Lower lobe of right lung (tissue), 2 donors: ENCODE measurements around the gene NAB2. TPM values are rescaled to one million over a fixed set of nuclear protein-coding genes. Genes with fewer than 3 reads are reported as not detected.
A peak's percentile ranks its signal among the peaks of the same experiment; 100 is the strongest.

Experiments
- ATAC-seq, 2 donors: fragments of 200-7000 bp; cut with Tn5 transposase; one replicate each; pipeline ENCODE4 v1.9.1; 2020 to 2022; ENCODE audit warnings: mild to moderate bottlenecking in 2 of 2, moderate library complexity in 2 of 2
- DNase-seq: peaks from one replicate; pipeline ENCODE4 v3.0.0-alpha.2; 2020
- H3K27ac ChIP-seq: fragments of 200-600 bp; one replicate; pipeline ENCODE4 v1.8.0; 2022
- H3K27me3 ChIP-seq: fragments of 200-600 bp; one replicate; pipeline ENCODE4 v1.8.0; 2022; ENCODE audit warnings: low read depth
- H3K36me3 ChIP-seq: fragments of 200-600 bp; one replicate; pipeline ENCODE4 v1.8.0; 2022; ENCODE audit warnings: mild to moderate bottlenecking
- H3K4me1 ChIP-seq: fragments of 200-600 bp; one replicate; pipeline ENCODE4 v1.8.0; 2022
- H3K4me3 ChIP-seq: fragments of 200-600 bp; one replicate; pipeline ENCODE4 v1.8.0; 2022; ENCODE audit warnings: mild to moderate bottlenecking
- H3K9me3 ChIP-seq: fragments of 200-600 bp; one replicate; pipeline ENCODE4 v1.8.0; 2022
- intact Hi-C: fragments of 100-400 bp; cut with DNase I; formaldehyde crosslinking; loops from one replicate; pipeline ENCODE4 v1.11.0; 2022
- total RNA-seq: library from RNA; stranded (reverse); fragmentation: NEBNext Ultra II Directional; extraction: Animal tissue kit (Norgen Biotek cat#: 25700); gene quantifications from one replicate; pipeline ENCODE4 v1.2.1, GENCODE V29; 2021
- TF ChIP-seq, protein P1 (sequence below): fragments of 200-600 bp; IDR thresholded peaks from one replicate; pipeline ENCODE4 v1.8.0; 2022; ENCODE audit warnings: antibody characterized with exemption, mild to moderate bottlenecking
- donor health status: DM: no; HTN: yes; CAD: no; lungs with severe emphysema.

Gene NAB2
- total RNA-seq, 1 donor from 2014 or later: 28.9 TPM

DNA sequence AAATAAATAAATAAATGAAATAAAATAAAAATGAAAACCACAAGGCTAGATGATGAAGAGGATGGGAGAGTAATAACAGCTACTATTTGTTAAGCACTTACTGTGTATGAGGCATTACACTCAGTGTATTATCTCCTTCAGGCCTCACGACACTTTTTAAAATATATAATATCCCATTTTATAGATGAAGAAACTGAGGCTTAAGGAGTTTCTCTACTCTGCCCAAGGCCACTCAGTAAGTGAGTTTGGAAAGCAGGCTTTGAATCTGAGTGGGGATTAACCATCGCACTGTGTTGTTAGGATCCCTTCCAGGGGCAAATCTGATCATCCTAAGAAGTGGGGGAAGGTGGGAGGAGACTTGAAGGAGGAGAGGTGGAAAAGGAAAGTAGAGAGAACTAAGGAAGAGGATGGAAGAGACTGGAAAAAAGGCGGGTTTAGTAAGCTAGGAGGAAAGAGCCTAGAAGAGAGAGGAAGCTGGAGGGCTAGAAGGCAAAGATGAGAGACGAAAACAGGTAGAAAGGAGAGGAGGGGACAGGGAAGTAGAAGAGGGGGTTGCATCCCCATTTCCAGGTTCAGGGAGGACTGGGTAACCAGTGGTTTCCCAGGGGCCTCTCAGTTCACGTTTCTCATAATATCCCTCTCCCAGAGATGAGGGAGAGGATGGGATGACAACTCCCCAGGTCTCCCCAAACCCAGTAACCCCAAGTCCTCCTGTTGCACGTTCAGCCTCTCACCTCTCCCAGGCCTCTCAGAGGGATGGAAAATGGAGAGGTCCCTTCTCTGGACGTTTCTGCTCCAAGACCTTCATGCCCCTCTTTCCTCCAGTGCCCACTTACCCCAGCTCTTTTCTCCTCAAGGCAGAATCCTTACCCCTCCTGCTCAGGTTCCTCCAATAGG lies 20.5 kb downstream of the NAB2 start:
- Histone ChIP-seq H3K4me3 (peak overlapping the region; percentile 95), H3K27me3 (no peaks in the 10 kb centered on the region), H3K4me1 (peaks cover 39% of the 10 kb centered on the region), H3K27ac (peak overlapping the region; percentile 100), H3K9me3 (no peaks in the 10 kb centered on the region), H3K36me3 (peaks cover 41% of the 10 kb centered on the region)
- ATAC-seq (no peak), DNase-seq (no peak)
- TF ChIP-seq, protein P1, sequence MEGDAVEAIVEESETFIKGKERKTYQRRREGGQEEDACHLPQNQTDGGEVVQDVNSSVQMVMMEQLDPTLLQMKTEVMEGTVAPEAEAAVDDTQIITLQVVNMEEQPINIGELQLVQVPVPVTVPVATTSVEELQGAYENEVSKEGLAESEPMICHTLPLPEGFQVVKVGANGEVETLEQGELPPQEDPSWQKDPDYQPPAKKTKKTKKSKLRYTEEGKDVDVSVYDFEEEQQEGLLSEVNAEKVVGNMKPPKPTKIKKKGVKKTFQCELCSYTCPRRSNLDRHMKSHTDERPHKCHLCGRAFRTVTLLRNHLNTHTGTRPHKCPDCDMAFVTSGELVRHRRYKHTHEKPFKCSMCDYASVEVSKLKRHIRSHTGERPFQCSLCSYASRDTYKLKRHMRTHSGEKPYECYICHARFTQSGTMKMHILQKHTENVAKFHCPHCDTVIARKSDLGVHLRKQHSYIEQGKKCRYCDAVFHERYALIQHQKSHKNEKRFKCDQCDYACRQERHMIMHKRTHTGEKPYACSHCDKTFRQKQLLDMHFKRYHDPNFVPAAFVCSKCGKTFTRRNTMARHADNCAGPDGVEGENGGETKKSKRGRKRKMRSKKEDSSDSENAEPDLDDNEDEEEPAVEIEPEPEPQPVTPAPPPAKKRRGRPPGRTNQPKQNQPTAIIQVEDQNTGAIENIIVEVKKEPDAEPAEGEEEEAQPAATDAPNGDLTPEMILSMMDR: no peak
- intact Hi-C loops: no loop called here

DNA sequence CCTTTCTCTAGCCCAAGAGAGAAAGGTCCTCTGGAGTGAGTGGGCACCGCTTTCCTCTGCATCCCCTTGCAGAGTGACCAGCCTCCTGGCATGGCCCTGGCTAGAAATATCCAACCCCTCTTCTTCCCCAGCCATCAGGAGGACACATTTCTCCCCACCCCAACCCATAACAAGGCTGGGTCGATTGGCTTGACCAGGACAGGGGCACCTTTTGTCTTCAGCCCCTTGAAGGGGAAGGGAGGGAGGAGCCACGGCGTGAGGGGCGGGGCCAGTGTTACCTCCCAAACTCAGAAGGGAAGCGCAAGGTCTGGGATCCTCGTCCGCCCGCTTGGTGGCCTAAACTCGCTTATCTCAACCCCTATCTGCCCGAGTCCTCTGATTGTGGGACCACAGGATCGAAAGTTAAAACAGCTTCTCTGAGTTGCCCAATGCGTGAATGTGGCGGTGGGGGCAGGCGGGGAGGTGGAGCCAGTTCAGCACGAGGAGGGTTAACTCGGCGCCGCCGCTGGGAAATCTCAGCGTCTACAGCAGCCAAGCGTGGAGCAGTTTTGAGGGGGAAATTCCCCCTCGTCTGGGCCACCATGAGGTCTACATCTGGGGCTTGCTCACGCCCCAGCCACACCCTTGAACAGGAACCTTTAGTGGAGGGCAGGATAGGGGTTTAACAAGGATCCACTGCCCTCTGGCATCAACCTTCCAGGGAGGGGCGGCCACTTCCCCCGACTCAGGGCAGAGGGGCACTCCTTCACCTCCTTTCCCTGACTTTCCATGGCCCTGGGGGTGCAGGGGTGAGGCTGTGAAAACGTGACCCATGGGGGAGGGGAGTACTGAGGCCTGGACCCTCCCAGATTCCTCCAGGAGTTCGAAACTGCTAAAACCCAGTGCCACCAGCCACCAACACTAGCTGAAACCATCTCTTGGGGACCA lies 21.5 kb downstream of the NAB2 start:
- Histone ChIP-seq H3K27me3 (no peaks in the 10 kb centered on the region), H3K4me1 (peaks cover 39% of the 10 kb centered on the region), H3K27ac (peak overlapping the region; percentile 100), H3K36me3 (peaks cover 32% of the 10 kb centered on the region), H3K9me3 (no peaks in the 10 kb centered on the region), H3K4me3 (peak overlapping the region; percentile 95)
- TF ChIP-seq, protein P1: no peak
- ATAC-seq (peak; percentile 13 to 51), DNase-seq (peak; percentile 84)
- intact Hi-C loops: no loop called here

DNA sequence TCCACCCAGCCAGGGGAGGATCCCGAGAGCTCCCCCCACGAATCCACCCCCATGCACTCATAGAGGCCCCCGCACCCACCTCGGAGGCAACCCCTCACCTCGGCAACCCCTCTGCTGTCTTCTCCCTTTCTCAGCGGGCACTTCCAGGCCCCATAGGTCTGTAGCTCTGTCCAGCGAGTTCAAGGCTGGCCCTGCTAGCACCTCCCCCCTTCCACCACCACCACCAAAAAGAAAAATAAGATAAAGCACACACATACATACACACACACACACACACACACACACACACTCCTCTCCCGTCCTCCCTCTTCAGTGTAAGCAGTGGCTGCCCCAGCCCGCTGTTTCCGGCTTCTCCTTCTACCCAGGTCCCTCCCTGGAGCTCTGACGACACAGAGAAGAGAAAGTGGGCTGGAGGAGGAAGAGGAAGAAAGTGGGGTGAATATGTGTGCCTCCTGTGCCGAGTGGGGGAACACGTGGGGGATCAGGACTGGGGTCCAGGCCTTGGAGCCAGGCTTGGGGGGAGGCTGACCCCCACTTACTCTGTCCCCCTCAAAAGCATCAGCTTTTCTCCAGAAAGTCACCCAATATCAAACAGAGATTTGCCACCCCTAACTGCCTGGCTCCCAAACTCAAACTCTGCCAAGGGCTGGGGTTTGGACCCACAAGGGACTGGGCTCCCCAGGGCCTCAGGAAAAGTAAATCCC lies 22.3 kb downstream of the NAB2 start, which contains the start of gene STAT6:
TSS of gene STAT6 (minus strand) at position 332 of the 704 bp plus-strand sequence. CDS start 3,084 bp downstream, outside the sequence.
- DNase-seq: peak; percentile 92
- Histone ChIP-seq H3K27ac (peak within 1 kb of the TSS; percentile 100), H3K4me1 (peaks cover 39% of the 10 kb centered on the region), H3K4me3 (peak within 1 kb of the TSS; percentile 95), H3K27me3 (no peaks in the 10 kb centered on the region), H3K36me3 (peaks cover 24% of the 10 kb centered on the region), H3K9me3 (no peaks in the 10 kb centered on the region)
- TF ChIP-seq, protein P1: no peak
- peak; percentile 88 to 90 for ATAC-seq
- intact Hi-C loops: no loop called here

DNA sequence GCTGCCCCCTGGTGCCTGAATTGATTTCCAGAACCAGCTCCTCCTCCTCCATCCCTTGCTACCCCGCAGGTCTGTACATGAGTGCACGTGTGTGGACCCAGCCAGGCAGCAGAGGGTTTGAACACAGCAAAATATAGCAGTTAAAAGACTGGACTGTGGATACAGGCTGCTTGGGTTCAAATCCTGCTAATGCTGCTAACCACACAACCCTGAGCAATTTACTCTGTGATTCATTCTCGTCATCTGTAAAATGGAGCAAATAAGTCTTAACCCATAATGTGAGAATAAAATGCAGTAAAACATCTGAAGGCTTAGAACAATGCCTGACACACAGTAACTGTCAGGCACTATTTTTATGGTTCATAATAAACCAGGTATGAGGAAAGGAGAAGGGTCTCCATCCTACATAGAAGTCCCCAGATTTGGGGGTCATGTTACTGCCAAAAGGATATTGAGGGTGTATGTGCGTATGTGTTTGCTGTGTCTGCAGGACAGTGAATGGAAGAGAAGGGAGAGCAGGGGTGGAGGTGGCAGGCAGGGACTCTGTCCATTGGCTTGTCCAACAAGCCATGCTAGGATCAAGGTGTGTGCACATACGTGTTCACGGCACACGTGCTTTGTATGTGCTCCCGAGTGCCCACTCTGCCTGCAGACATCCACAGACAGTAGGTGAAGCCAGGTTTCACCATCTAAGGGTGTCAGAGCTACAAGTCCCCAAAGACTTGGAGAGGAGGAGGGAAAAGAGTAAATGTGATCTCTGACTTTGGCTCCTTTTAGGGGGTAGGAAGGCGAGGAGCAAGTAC lies 23.8 kb downstream of the NAB2 start:
- intact Hi-C loops: no loop called here
- peak overlapping the region; percentile 95 for H3K4me3 ChIP-seq
- DNase-seq (no peak), ATAC-seq (no peak)
- peaks cover 9% of the 10 kb centered on the region for H3K36me3 ChIP-seq
- no peaks in the 10 kb centered on the region for H3K27me3 ChIP-seq
- H3K27ac ChIP-seq: peak overlapping the region; percentile 100
- peaks cover 33% of the 10 kb centered on the region for H3K4me1 ChIP-seq
- H3K9me3 ChIP-seq: no peaks in the 10 kb centered on the region
- TF ChIP-seq, protein P1: peak; percentile 88
